Measurements from ENCODE around the gene FAM241B.

The FAM241B gene

DNA sequence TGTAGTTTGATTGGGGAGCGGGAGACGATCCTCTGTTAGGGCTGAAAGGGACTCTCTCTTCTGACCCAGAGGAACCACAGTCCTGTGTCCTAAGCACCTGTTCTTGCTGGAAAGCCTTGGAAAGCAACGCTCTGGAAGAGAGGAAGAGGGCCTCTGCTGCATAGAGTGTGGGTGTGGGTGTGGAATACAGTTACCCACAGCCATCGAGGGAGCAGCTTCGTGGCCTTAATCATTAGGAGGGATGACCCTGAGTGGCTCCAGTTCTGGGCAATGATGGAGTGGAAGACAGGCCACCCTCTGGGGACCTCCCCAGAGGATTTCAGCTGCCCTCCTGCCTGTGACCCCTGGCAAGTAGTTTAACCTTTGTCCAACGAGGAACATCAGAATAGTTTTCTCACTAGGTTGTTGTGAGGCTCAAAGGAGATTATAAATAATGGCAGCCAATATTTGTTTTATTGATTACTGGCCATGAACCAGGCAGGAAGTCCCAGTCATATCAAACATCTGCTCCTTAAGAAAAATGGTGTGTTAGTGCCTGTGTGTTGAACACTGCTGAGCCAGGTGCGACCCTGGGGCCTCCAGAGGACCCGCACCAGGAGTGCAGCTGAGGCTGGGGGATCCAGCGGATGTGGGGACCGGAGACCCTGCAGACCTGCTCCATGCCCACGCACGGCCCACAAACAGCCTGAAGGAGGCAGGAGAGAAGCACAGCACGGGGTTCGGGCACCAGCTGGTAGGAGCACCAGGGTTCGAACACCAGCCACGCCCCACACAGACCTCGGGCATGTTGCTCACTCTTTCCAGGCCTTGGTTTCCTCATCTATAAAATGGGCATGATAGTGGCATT lies 35.6 kb downstream of the FAM241B start:
- Histone ChIP-seq H3K4me3 (ENCODE audit: insufficient read depth, low read length, poor library complexity, severe bottlenecking) (no peak overlapping the region), H2AFZ (ENCODE audit: low read depth, low read length, severe bottlenecking) (no peak overlapping the region), H3K9ac (ENCODE audit: low read length) (no peak overlapping the region), H3K36me3 (ENCODE audit: low read length) (no peaks in the 10 kb centered on the region), H3K27me3 (ENCODE audit: low read length) (no peaks in the 10 kb centered on the region), H3K79me2 (ENCODE audit: insufficient read depth, low read length) (no peaks in the 10 kb centered on the region), H3K9me3 (ENCODE audit: insufficient read depth, low read length) (no peaks in the 10 kb centered on the region), H3K27ac (ENCODE audit: low read depth, low read length) (no peak overlapping the region), H3K9me2 (replicated peaks; ENCODE audit: insufficient read depth, low read length) (no peaks in the 10 kb centered on the region), H4K20me1 (ENCODE audit: low read depth, low read length) (no peaks in the 10 kb centered on the region), H3K4me2 (ENCODE audit: low read depth, low read length, poor library complexity, severe bottlenecking) (no peak overlapping the region), H3F3A (ENCODE audit: insufficient read depth) (no peaks in the 10 kb centered on the region)
- TF ChIP-seq, protein P1, sequence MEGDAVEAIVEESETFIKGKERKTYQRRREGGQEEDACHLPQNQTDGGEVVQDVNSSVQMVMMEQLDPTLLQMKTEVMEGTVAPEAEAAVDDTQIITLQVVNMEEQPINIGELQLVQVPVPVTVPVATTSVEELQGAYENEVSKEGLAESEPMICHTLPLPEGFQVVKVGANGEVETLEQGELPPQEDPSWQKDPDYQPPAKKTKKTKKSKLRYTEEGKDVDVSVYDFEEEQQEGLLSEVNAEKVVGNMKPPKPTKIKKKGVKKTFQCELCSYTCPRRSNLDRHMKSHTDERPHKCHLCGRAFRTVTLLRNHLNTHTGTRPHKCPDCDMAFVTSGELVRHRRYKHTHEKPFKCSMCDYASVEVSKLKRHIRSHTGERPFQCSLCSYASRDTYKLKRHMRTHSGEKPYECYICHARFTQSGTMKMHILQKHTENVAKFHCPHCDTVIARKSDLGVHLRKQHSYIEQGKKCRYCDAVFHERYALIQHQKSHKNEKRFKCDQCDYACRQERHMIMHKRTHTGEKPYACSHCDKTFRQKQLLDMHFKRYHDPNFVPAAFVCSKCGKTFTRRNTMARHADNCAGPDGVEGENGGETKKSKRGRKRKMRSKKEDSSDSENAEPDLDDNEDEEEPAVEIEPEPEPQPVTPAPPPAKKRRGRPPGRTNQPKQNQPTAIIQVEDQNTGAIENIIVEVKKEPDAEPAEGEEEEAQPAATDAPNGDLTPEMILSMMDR (IDR thresholded peaks at IDR 0.05; ENCODE audit: insufficient read depth, low read length, poor library complexity, severe bottlenecking), result no peak
- no peak for TF ChIP-seq EZH2phosphoT487 (conservative IDR thresholded peaks at IDR 0.05; ENCODE audit: low read length)

DNA sequence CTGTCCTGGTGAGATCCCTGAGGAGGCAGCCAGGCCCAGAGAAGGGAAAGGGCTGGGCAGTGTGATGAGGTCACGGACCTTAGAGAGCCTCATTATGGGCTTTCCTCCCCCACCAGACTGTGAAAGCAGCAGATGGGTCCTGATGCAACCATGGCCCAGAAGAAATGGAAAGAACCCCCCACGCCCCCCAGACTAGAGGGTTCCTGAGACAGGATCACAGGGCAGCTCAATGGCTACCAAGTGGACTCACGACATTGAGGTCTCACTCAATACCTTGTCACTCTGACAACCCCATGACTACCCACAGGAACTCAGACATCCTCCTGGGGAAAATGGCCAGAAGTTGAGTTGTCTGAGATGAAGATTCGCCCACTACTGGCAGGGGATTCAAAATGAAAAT lies 36.7 kb downstream of the FAM241B start:
- H3F3A ChIP-seq (ENCODE audit: insufficient read depth), result no peaks in the 10 kb centered on the region
- no peaks in the 10 kb centered on the region for H4K20me1 ChIP-seq (ENCODE audit: low read depth, low read length)
- no peak overlapping the region for H3K4me3 ChIP-seq (ENCODE audit: insufficient read depth, low read length, poor library complexity, severe bottlenecking)
- no peaks in the 10 kb centered on the region for H3K9me3 ChIP-seq (ENCODE audit: insufficient read depth, low read length)
- no peak overlapping the region for H3K27ac ChIP-seq (ENCODE audit: low read depth, low read length)
- no peaks in the 10 kb centered on the region for H3K27me3 ChIP-seq (ENCODE audit: low read length)
- H3K4me2 ChIP-seq (ENCODE audit: low read depth, low read length, poor library complexity, severe bottlenecking), result no peak overlapping the region
- H2AFZ ChIP-seq (ENCODE audit: low read depth, low read length, severe bottlenecking), result no peak overlapping the region
- no peak overlapping the region for H3K9ac ChIP-seq (ENCODE audit: low read length)
- H3K36me3 ChIP-seq (ENCODE audit: low read length), result no peaks in the 10 kb centered on the region
- H3K79me2 ChIP-seq (ENCODE audit: insufficient read depth, low read length), result no peaks in the 10 kb centered on the region
- TF ChIP-seq EZH2phosphoT487 (conservative IDR thresholded peaks at IDR 0.05; ENCODE audit: low read length), result no peak
- TF ChIP-seq, protein P1 (IDR thresholded peaks at IDR 0.05; ENCODE audit: insufficient read depth, low read length, poor library complexity, severe bottlenecking), result no peak
- H3K9me2 ChIP-seq (replicated peaks; ENCODE audit: insufficient read depth, low read length), result no peaks in the 10 kb centered on the region

DNA sequence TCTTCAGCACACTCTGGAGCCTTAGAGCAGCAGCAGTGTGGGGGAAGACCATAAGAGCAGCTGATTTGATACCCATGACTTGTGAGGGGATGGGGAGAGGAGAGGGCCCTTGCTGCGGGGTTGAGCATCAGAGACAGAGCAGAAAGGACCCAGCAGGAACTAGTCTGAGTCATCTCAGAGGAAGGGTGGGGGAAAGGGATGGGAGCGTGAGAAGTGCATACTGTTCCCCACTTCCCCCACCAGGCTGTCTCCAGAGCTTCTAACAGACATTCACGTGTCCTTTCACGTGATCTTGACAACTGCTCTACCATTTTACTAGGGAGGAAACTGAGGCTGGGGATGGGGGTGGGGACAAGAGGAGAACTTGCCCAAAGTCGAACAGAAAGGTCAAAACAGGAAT lies 38.7 kb downstream of the FAM241B start:
- no peaks in the 10 kb centered on the region for H3F3A ChIP-seq (ENCODE audit: insufficient read depth)
- no peaks in the 10 kb centered on the region for H3K79me2 ChIP-seq (ENCODE audit: insufficient read depth, low read length)
- H3K36me3 ChIP-seq (ENCODE audit: low read length), result no peaks in the 10 kb centered on the region
- no peak overlapping the region for H2AFZ ChIP-seq (ENCODE audit: low read depth, low read length, severe bottlenecking)
- no peak overlapping the region for H3K27ac ChIP-seq (ENCODE audit: low read depth, low read length)
- H3K4me2 ChIP-seq (ENCODE audit: low read depth, low read length, poor library complexity, severe bottlenecking), result no peak overlapping the region
- H3K9ac ChIP-seq (ENCODE audit: low read length), result no peak overlapping the region
- no peaks in the 10 kb centered on the region for H3K9me3 ChIP-seq (ENCODE audit: insufficient read depth, low read length)
- no peak for TF ChIP-seq EZH2phosphoT487 (conservative IDR thresholded peaks at IDR 0.05; ENCODE audit: low read length)
- TF ChIP-seq, protein P1 (IDR thresholded peaks at IDR 0.05; ENCODE audit: insufficient read depth, low read length, poor library complexity, severe bottlenecking), result no peak
- H4K20me1 ChIP-seq (ENCODE audit: low read depth, low read length), result no peaks in the 10 kb centered on the region
- H3K4me3 ChIP-seq (ENCODE audit: insufficient read depth, low read length, poor library complexity, severe bottlenecking), result no peak overlapping the region
- no peaks in the 10 kb centered on the region for H3K9me2 ChIP-seq (replicated peaks; ENCODE audit: insufficient read depth, low read length)
- no peaks in the 10 kb centered on the region for H3K27me3 ChIP-seq (ENCODE audit: low read length)
